ENCODE data around the gene WDR54.

GRCh38 chr2:74444498-74445318 lies 23.2 kb downstream of the WDR54 start:
- no peak for TF ChIP-seq CTCF (IDR thresholded peaks at IDR 0.05)
- no peak for TF ChIP-seq POLR2A (IDR thresholded peaks at IDR 0.05)
